Lower lobe of right lung (tissue), 2 donors: ENCODE measurements around the gene APC. TPM values are rescaled to one million over a fixed set of nuclear protein-coding genes. Genes with fewer than 3 reads are reported as not detected.
"Not testable (repeated sequence)": the region's sequence is repeated elsewhere in the genome, so short reads cannot be mapped to it uniquely, and the experiment has no call there.

Source experiments
- ATAC-seq, 2 donors: fragments of 200-7000 bp; cut with Tn5 transposase; one replicate each; pipeline ENCODE4 v1.9.1; 2020 to 2022; ENCODE audit warnings: mild to moderate bottlenecking in 2 of 2, moderate library complexity in 2 of 2
- DNase-seq: peaks from one replicate; pipeline ENCODE4 v3.0.0-alpha.2; 2020
- H3K27ac ChIP-seq: fragments of 200-600 bp; one replicate; pipeline ENCODE4 v1.8.0; 2022
- H3K27me3 ChIP-seq: fragments of 200-600 bp; one replicate; pipeline ENCODE4 v1.8.0; 2022; ENCODE audit warnings: low read depth
- H3K36me3 ChIP-seq: fragments of 200-600 bp; one replicate; pipeline ENCODE4 v1.8.0; 2022; ENCODE audit warnings: mild to moderate bottlenecking
- H3K4me1 ChIP-seq: fragments of 200-600 bp; one replicate; pipeline ENCODE4 v1.8.0; 2022
- H3K4me3 ChIP-seq: fragments of 200-600 bp; one replicate; pipeline ENCODE4 v1.8.0; 2022; ENCODE audit warnings: mild to moderate bottlenecking
- H3K9me3 ChIP-seq: fragments of 200-600 bp; one replicate; pipeline ENCODE4 v1.8.0; 2022
- intact Hi-C: fragments of 100-400 bp; cut with DNase I; formaldehyde crosslinking; loops from one replicate; pipeline ENCODE4 v1.11.0; 2022
- total RNA-seq: library from RNA; stranded (reverse); fragmentation: NEBNext Ultra II Directional; extraction: Animal tissue kit (Norgen Biotek cat#: 25700); gene quantifications from one replicate; pipeline ENCODE4 v1.2.1, GENCODE V29; 2021
- TF ChIP-seq, protein P1 (sequence below): fragments of 200-600 bp; IDR thresholded peaks from one replicate; pipeline ENCODE4 v1.8.0; 2022; ENCODE audit warnings: antibody characterized with exemption, mild to moderate bottlenecking
- donor health status: DM: no; HTN: yes; CAD: no; lungs with severe emphysema.

Gene APC
- total RNA-seq, 1 donor from 2014 or later = 47.7 TPM

DNA sequence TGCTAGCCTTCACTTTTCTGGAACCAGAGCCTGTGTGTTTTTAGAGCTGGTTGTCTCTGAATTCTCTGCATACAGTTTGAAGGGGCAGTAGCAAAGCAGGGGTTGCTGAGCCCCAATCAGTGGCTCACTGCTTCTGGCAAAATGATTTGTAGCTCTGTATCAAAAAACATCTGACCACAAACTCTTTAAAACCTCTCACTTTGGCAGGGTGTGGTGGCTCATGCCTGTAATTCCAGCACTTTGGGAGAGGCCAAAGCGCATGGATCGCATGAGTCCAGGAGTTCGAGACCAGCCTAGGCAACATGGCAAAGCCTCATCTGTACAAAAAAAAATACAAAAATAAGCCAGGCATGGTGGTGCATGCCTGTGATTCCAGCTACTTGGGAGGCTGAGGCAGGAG is 28.3 kb upstream of the APC start:
- peak overlapping the region; percentile 79 for H3K4me3 ChIP-seq
- TF ChIP-seq, protein P1, sequence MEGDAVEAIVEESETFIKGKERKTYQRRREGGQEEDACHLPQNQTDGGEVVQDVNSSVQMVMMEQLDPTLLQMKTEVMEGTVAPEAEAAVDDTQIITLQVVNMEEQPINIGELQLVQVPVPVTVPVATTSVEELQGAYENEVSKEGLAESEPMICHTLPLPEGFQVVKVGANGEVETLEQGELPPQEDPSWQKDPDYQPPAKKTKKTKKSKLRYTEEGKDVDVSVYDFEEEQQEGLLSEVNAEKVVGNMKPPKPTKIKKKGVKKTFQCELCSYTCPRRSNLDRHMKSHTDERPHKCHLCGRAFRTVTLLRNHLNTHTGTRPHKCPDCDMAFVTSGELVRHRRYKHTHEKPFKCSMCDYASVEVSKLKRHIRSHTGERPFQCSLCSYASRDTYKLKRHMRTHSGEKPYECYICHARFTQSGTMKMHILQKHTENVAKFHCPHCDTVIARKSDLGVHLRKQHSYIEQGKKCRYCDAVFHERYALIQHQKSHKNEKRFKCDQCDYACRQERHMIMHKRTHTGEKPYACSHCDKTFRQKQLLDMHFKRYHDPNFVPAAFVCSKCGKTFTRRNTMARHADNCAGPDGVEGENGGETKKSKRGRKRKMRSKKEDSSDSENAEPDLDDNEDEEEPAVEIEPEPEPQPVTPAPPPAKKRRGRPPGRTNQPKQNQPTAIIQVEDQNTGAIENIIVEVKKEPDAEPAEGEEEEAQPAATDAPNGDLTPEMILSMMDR = no peak
- no peak overlapping the region for H3K27ac ChIP-seq
- intact Hi-C loops = no loop called here
- H3K4me1 ChIP-seq = peaks cover 42% of the 10 kb centered on the region
- H3K36me3 ChIP-seq = no peaks in the 10 kb centered on the region
- no peaks in the 10 kb centered on the region for H3K9me3 ChIP-seq
- DNase-seq = no peak
- no peak for ATAC-seq
- H3K27me3 ChIP-seq = no peaks in the 10 kb centered on the region

DNA sequence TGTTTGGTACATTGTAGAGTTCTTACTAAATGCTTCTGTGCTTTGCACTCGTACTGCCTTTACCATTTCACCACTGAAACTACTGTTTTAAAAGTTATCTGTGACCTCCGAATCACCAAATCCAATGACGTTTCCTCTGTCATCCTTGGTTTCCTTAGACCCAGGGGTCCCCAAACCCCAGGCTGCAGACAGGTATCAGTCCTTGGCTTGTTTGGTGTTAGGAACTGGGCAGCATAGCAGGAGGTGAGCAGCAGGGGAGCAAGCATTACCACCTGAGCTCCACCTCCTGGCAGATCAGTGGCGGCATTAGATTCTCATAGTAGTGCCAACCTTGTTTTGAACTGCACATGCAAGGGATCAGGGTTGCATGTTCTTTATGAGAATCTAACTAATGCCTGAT is 26.8 kb upstream of the APC start:
- Histone ChIP-seq H3K27ac (no peak overlapping the region), H3K4me1 (peaks cover 54% of the 10 kb centered on the region), H3K4me3 (no peak overlapping the region), H3K27me3 (no peaks in the 10 kb centered on the region), H3K36me3 (no peaks in the 10 kb centered on the region), H3K9me3 (no peaks in the 10 kb centered on the region)
- intact Hi-C loops = no loop called here
- ATAC-seq (no peak), DNase-seq (no peak)
- TF ChIP-seq, protein P1 = no peak

DNA sequence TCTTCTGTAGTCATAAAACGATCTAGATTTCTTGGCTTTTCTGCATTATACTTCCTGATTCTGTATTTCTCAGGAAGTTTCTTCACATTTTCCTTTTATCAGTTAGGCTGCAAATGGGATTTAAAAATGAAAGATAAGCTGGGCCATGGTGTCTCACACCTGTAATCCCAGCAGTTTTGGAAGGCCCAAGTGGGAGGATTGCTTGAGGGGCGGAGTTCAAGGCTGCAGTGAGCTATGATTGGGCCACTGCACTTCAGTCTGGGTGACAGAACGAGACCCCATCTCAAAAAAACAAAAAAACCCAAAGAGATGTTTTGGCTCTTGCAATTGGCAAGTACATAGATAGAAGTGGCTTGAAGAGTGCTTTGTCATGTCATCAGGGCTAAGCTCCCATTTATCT is 26.2 kb upstream of the APC start:
- Histone ChIP-seq H3K9me3 (no peaks in the 10 kb centered on the region), H3K4me1 (peaks cover 55% of the 10 kb centered on the region), H3K27me3 (no peaks in the 10 kb centered on the region), H3K36me3 (no peaks in the 10 kb centered on the region), H3K4me3 (no peak overlapping the region), H3K27ac (no peak overlapping the region)
- ATAC-seq (no peak), DNase-seq (no peak)
- TF ChIP-seq, protein P1 = no peak
- intact Hi-C loops = no loop called here

DNA sequence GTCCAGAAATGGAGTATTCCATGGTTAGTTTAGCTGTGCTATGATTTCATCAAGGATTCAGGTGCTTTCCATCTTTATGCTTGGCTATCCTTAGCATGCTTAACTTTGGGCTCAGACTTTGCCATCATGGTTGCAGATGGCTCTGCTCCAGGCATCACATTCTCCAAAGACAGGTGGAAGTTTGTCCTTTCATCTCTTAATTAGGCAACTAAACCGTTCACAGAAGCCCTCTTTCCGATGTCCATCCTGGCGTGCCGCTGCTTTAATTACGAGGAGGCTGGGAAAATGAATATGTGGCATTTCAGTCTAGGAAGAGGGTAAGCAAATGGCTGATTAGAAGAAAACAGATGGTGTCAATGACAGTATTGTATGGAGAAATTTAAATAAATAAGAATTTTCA is 24.5 kb upstream of the APC start:
- Histone ChIP-seq H3K27me3 (no peaks in the 10 kb centered on the region), H3K27ac (no peak overlapping the region), H3K4me3 (no peak overlapping the region), H3K4me1 (peaks cover 55% of the 10 kb centered on the region), H3K9me3 (no peaks in the 10 kb centered on the region), H3K36me3 (no peaks in the 10 kb centered on the region)
- ATAC-seq = no peak
- DNase-seq = no peak
- TF ChIP-seq, protein P1 = no peak
- intact Hi-C loops = no loop called here

DNA sequence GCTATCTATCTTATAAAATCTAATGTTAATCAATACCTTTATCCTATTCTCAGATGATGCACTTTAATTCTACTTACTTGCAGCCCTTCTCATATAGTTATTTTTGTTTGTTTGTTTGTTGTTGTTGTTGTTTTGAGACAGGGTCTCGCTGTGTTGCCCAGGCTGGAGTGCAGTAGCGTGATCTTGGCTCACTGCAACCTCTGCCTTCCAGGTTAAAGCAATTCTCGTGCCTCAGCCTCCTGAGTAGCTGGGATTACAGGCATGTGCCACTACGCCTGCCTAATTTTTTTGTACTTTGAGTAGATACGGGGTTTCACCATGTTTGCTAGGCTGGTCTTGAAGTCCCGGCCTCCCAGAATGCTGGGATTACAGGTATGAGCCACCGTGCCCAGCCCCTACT is 20.8 kb upstream of the APC start:
- DNase-seq, H3K27me3 ChIP-seq, H3K36me3 ChIP-seq, ATAC-seq, intact Hi-C loops, H3K9me3 ChIP-seq, H3K4me3 ChIP-seq, H3K27ac ChIP-seq: not testable (repeated sequence)
- H3K4me1 ChIP-seq = peaks cover 18% of the 10 kb centered on the region

DNA sequence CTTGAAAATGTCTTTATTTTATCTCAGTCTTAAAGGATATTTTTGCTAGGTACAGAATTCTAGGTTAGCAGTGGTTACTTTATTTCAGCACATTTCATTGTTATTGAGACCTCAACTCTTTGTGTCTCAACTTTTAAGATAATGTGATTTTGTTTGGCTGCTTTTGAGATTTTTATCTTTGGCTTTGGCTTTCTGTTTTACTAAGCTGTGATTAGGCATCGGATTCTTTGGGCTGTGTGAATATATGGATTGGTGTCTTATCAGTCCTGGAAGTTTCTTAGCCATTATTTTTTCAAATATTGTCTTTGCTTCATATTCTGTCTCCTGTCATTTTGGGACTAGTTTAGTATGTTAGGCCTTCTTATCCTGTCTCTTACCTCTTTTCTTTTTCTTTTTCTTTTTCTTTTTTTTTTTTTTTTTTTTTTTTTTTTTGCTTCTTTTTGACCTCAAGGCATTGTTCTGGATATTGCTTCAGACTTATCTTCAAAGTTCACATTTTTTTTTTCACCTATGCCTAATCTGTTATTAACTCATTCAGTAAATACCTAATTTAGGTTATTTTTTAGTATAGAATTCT is 20.1 kb upstream of the APC start:
- Histone ChIP-seq H3K4me3 (no peak overlapping the region), H3K36me3 (no peaks in the 10 kb centered on the region), H3K27me3 (no peaks in the 10 kb centered on the region), H3K4me1 (peaks cover 18% of the 10 kb centered on the region), H3K27ac (no peak overlapping the region), H3K9me3 (no peaks in the 10 kb centered on the region)
- ATAC-seq (no peak), DNase-seq (no peak)
- intact Hi-C loops = no loop called here
- TF ChIP-seq, protein P1 = no peak
